Activated CD4-positive, alpha-beta T cell treated with anti-CD3 and anti-CD28 coated beads, Interleukin-2, amount 50 U/mL, for 4 hours (primary cell): ENCODE measurements around the gene CPAMD8.
"Not testable (repeated sequence)": the region's sequence is repeated elsewhere in the genome, so short reads cannot be mapped to it uniquely, and the experiment has no call there.

ENCODE experiments used
- DNase-seq, 2 experiments: peaks; one replicate each; pipeline ENCODE4 v3.0.0-alpha.2; 2020

CPAMD8 gene

DNA sequence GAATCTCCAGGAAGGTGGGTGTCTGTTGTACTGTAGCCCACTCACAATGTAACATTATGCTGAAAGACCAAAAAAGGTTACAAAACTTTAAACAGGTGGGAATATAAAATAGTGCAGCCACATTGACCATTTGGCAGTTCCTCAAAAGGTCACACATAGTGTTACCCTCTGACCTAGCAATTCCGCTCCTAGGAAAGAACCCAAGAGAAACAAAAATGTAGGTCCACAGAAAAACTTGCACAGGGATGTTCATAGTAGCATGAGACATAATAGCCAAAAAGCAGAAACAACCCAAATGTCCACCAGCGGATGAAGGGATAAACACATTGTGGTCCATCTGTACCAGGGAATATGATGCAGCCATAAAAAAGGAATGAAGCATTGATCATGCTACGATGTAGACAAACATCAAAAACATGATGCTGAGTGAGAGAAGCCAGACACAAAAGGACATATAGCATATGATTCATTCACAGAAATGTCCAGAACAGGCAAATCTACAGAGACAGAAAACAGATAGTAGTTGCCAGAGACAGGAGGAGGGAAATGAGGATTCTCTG, 27.9 kb downstream of the CPAMD8 start:
- no peak for DNase-seq

DNA sequence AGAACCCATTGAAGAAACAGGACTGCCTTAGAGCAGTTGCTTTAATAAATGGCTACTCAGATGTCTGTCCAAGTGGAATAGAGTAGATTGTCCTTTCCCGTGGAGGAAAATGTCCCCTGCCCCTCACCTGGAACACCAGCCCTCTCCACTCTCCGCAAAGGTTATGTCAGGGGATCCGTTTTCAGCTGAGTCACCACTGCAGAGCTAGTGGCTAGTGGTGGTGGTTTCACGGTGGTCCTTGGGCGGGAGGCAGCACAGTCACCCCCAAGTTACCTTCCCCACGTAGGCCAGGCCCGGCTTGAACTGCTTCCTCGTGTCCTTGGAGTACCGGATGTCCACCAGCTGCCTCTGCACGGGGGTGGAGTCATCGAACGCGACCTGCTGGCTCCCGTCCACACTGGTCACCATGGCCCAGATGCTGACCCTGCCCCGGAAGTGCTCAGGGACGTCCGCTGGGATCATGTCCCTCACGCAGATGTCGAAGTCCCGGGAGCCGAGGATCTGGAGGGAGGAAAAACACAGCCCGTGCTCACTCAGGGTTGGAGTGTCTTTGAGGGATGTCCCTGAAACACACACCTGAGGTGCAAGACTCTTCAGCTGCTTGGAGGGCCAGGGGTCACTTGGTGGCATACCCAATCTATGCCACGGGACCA, 29.6 kb downstream of the CPAMD8 start:
- not testable (repeated sequence) for DNase-seq

DNA sequence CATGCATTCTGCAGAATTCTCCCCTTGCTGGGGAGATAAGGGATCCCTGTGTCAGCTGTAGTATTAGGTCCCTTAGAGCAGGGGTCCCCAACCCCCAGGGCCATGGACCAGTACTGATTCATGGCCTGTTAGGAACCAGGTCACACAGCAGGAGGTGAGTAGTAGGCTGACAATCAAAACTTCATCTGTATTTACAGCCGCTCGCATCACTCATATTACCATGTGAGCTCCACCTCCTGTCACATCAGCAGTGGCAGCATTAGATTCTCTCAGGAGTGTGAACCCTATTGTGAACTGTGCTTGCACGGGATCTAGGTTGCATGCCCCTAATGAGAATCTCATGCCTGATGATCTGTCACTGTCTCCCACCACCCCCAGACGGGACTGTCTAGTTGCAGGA, 37.9 kb downstream of the CPAMD8 start:
- no peak for DNase-seq

DNA sequence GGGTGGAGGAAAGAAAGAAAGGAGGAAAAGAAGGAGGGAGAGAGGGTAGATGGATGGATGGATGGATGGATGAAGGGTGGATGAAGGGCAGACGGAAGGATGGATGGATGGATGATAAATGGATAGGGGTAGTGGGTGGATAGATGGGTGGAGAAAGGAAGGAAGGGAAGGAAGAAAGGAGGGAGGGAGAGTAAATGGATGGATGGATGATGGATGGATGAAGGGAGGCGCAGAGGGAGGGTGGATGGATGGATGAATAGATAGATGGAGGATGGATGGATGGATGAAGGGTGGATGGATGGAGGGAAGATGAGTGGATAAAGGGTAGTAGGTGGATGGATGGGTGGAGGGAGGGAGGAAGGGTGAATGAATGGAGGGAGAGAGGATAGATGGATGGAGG, 41.2 kb downstream of the CPAMD8 start:
- no peak for DNase-seq

DNA sequence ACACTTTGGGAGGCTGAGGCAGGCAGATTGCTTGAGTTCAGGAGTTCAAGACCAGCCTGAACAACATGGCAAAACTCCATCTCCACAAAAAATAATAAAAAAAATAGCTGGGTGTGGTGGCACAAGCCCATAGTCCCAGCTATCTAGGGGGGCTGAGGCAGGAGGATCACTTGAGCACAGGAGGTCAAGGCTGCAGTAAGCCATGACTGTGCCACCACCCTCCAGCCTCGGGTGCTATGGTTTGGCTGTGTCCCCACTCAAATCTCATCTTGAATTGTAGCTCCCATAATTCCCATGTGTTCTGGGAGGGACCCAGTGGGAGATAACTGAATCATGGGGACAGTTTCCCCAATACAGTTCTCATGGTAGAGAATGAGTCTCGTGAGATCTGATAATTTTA, 44.0 kb downstream of the CPAMD8 start:
- not testable (repeated sequence) for DNase-seq

DNA sequence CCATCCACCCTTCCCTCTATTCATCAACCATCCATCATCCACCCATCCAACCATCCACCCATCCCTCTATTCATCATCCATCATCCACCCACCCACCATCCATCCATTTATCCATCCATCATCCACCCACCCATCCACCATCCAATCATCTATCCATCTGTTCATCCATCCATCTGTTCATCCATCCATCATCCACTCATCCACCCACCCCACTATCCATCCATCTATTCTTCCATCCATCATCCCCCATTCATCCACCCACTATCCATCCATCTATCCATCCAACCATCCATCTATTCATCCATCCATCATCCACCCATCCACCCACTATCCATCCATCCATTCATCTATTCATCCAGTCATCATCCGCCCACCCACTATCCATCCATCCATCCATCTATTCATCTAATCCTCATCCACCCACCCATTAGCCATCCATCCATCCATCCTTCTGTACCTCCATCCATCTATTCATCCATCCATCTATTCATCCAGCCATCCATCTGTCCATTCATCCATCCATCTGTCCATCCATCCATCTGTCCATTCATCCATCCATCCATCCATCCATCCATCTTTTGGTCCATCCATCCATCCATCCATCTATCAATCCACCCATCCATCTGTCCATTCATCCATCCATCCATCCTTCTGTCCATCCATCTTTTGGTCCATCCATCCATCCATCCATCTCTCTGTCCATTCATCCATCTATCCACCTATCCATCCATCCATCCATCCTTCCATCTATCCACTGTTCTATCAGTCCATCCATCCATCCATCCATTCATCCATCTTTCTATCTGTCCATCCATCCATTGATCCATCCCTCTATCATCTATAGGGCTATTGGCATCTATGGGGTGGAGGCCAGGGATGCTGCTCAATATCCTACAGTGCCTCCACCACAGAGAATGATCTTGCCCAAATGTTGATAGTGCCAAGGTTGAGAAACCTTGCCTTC, 47.5 kb downstream of the CPAMD8 start:
- DNase-seq = no peak

DNA sequence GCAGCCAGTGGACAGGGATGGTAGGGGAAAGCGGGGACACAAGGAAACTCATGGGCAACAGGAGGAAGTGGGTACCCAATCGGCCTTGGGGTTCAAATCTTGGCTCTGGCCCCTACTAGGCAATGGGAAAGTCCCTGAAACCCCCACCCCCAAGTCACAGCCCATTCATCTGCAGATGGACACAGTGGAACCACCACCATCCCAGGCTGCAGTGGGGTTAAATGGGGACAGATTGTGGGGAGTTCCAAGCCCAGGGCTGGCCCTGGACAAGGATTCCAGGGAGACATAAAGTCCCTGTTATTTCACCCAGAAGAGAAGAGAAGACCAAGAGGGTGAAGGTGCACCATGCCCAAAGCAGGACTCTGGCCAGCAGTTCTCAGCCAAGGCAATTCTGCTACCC, 48.5 kb downstream of the CPAMD8 start:
- no peak for DNase-seq

DNA sequence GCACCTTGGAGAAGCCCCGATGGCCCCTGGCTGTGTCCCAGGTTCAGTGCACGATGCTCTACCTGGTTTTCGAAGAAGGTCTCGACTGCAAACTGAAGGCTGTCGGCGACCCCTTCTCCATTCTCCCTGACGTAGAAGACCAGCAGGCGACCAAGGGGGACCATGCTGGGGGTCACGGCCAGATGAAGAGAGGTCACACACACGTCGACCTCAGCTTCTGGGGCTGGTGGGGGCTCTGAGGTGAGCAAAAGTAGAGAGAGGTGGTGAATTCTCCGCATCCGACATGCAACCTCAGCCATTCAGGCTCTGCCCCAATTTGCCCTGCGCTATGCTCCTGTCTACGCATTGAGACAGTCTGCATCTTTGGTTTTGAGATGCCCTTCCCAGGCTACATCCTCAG, 49.3 kb downstream of the CPAMD8 start:
- no peak for DNase-seq

DNA sequence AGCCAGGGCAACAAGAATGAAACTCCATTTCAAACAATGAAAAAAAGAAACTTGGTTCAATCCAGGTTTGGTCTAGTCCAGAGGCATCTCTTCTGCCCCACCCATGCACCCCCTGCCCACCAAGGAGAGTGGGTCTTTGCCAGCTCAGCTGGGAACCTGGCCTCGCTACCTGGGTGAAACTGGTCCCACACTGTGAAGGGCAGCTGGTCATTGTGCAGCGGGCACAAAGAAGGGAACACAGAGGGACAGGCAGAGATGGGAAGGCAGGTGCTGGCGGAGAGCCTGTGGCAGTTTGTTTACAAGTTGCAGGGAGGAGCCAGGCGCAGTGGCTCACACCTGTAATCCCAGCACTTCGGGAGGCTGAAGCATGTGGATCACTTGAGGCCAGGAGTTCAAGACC, 50.2 kb downstream of the CPAMD8 start:
- no peak for DNase-seq

DNA sequence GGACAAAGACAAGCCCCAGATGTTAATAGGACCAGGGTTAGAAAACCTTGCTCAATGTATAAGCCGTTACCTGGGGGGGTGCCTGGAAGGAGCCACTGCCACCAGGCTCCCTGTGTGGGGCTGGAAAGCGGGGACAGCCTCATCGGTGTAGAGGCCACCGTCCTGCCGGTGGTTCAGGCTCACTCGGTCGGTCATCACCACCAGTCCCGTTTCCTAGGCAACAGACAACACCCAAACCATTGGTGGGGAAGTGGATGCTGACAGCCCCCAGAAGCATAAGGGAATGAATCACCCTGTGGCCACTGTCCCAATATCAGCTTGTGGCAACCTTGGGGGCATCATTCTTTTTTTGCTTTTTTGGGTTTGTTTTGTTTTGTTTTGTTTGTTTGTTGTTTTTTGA, 55.8 kb downstream of the CPAMD8 start:
- DNase-seq = no peak

DNA sequence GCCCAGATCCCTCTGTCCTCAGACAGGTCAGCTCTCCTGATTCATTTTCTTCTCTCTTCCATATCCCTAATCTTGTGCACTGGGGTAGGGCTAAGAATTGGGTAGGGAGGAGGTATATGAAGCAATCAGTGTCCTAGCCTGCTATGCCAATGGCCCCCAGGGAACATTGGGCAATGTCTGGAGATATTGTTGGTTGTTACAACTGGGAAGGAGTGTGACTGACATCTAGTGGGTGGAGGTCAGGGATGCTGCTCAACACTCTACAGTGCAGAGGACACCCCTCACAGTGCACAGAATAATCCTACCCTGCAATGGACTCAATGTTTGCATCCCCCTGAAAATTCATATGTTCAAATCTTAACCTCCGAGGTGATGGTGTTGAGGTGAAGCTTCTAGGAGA, 57.5 kb downstream of the CPAMD8 start:
- no peak for DNase-seq

DNA sequence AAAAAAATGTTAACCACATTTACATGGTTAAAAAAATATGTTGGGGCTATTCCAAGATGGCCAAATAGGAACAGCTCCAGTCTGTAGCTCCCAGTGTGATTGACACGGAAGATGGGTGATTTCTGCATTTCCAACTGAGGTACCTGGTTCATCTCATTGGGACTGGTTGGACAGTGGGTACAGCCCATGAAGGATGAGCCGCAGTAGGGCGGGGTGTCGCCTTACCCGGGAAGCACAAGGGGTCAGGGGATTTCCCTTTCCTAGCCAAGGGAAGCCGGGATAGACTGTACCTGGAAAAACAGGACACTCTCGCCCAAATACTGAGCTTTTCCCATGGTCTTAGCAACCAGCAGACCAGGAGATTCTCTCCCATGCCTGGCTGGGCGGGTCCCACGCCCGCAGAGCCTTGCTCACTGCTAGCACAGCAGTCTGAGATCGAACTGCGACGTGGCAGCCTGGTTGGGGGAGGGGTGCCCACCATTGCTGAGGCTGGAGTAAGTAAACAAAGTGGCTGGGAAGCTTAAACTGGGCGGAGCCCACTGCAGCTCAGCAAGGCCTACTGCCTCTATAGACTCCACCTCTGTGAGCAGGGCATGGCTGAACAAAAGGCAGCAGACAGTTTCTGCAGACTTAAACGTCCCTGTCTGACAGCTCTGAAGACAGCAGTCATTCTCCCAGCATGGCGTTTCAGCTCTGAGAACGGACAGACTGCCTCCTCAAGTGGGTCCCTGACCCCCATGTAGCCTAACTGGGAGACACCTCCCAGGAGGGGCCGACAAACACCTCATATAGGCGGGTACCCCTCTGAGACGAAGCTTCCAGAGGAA, 65.4 kb downstream of the CPAMD8 start:
- not testable (repeated sequence) for DNase-seq

DNA sequence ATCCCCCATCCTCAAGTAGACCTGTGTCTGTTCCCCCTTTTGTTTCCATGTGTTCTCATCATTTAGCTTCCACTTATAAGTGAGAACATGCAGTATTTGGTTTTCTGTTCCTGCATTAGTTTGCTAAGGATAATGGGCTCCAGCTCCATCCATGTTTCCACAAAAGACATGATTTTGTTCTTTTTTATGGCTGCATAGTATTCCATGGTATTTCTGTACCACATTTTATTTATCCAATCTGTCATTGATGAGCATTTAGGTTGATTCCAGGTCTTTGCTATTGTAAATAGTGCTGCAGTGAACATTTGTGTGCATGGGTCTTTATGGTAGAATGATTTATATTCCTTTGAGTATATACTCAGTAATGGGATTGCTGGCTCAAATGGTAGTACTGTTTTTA, 68.3 kb downstream of the CPAMD8 start:
- not testable (repeated sequence) for DNase-seq

DNA sequence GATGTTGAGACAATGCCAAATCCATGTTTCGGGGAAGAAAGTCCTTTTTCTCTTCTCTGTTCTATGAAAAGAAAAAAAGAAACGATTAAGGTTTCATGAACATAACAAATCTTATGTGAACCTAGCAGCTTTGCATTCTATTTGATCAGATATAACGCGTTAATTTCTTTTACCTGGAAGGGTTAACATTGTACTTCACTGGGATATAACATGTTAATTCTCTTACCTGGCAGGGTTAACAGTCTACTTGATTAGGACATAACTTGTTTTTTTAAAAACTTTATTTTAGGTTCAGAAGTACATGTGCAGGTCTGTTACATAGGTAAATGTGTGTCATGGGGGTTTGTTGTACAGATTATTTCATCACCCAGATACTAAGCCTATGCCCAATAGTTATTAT, 68.8 kb downstream of the CPAMD8 start:
- DNase-seq = no peak

DNA sequence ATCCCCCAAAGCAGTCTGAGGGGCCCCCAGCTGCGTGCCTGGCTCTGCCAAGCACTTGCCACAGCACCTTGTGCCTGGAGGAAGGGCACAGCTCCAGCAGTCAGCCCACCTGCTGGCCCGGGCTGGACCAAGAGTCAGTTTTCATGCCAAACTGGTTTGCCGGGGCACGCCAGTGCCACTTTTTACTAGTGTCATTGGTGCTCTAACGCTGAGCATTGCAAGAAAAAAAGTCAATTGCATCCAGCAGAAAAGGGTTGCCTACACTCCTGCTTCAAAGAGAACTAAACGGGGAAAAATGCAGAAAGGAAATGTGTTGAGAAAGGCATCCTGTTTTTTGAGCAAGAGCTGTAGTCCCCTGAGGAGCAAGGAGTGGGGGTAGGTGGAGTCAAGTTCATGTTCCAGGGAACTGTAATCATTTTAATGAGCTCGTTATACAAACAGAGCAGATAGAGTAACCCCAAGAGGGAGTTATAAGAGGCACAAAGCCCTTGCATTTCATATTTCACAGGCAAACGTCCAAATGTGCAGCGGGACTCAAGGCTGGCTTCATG, 69.4 kb downstream of the CPAMD8 start:
- no peak for DNase-seq

DNA sequence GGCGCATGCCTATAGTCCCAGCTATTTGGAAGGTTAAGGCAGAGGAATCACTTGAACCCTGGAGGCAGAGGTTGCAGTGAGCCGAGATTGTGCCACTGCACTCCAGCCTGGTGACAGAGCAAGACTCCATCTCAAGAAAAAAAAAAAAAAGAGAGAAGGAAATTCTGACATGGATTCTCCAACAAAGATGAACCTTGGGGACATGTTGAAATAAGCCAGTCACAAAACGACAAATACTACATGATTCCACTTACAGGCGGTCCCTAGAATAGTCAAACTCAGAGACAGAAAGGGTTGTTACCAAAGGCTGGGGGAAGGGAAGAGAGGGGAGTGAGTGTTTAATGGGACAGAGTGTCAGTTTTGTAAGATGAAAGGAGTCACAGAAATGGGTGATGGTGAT, 71.4 kb downstream of the CPAMD8 start:
- DNase-seq = no peak

DNA sequence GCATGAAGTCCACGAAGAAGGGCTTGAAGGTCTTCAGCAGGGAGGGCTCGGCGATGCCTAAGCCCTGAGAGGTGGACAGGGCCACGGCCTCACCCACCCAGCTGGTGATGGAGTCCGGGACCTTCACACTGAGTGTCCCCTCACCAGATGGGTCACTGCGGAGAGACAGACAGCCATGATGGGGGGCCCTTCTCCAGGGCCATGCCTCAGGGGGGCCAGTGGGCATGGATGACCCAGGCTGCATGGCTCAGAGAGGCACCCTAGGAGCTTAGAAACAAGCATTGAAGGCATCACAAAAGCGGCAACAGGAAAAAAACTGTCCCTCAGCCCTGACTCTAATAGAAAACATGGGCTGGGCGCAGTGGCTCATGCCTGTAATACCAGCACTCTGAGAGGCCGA, 74.6 kb downstream of the CPAMD8 start:
- DNase-seq = no peak

DNA sequence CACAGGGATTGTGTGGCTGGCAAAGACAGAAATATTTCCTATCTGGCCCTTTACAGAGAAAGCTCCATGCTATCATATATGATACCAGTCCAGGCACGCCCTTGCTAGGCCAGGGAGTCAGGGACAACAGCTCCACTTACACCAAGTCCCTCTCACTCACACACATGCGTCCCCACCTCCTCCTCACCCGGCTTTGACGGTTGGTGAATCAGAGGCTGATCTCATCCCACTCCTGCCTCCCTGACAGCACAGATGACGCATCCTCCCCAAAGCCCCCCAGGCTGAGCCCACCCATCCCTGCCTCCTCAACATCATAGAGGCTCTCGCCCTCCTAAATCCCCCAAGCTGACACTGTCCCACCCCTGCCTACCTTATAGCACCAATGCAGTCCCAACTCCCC, 75.1 kb downstream of the CPAMD8 start:
- no peak for DNase-seq

DNA sequence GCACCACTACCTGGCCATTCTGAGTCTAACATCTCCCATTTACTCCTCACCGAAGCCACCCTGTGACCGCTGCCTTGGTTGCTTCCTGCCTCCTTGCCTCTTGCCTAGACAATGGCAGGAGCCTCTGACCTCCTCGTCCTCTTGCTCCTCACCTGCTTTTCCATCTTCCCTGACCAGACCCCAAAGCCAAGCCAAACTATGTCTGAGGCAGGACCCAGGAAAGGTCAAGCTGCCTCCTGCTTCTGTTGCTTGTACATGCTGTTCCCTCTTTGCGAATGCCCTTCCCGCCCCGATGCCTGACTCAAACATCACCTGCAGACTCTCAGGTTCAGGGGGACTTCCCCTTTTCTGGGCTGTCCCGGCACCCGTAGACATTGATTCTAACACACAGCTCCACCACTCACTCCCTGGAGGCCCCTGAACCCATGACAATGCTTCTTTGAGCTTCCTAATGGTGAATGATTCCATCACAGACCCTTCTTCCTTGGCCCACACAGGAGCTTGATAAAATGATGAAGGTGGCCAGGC, 77.0 kb downstream of the CPAMD8 start:
- DNase-seq = no peak

DNA sequence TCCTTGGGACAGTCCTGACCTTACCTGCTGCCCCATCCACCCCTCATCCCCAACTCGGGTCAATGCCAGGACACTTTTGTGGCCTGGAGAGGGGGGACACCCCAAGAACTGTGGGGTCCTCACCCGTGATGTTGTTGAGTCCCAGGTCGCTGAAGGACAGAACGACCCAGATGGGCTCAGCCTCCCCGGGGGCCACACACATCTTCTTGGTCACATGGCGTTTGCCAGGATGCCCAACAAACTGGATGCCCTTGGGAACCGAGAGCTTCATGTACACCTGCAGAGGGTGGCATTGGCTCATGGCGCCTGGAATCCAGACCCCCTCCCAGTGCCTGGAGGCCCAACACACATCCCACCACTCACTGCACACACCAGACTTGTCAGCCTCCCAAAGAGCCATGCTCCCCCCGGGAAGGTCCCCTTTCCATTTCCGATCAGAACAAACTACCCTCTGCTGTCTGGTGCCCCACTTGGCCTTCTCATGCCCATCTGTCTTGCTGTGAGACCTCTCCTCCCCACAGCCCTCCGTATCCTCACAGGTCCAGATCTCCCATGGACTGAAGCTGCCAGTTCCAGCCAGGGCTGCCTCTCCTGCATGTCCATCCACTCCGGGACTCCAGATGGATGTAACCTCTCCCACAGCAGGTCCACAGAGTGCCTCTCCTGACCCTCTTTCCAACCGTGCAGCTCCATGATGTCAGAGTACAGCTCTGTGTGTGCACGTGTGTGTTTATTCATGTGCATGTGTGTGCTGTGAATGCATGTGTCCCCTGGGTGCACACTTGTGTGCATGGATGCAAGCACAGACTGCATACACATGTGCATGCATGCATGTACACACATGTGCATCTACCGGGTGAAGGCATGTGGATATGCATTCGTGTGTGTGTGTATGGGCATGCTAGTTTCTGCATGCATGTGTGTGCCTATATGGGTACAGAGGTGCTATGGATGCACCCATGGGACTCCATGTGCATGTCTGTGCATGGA, 79.4 kb downstream of the CPAMD8 start:
- no peak for DNase-seq

DNA sequence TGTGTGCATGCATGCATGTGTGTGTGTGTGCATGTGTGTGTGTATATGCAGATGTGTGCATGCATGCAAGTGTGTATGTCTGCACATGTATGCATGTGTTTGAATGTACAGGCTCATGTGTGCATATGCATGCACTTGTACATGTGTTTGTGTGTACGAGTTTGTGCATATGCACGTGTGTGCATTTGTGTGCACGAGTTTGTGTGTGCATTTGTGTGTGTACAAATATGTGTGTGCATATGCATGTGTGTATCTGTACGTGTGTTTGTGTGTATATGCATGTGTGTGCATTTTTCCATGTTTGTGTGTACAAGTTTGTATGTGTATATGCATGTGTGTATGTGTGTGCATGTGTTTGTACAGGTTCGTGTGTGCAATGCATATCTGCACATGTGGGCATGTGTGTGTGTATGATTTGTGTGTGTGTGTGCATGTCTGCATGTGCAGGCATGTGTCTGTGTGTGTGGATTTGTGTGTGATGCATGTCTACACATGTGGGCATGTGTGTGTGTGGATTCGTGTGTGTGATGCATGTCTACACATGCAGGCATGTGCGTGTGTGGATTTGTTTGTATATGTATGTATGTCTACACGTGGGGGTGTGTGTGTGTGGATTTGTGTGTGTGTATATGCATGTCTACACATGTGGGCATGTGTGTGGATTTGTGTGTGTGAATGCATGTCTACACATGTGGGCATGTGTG, 80.7 kb downstream of the CPAMD8 start:
- DNase-seq = no peak
